Measurements from ENCODE around the gene TBC1D24.

TBC1D24 gene

DNA sequence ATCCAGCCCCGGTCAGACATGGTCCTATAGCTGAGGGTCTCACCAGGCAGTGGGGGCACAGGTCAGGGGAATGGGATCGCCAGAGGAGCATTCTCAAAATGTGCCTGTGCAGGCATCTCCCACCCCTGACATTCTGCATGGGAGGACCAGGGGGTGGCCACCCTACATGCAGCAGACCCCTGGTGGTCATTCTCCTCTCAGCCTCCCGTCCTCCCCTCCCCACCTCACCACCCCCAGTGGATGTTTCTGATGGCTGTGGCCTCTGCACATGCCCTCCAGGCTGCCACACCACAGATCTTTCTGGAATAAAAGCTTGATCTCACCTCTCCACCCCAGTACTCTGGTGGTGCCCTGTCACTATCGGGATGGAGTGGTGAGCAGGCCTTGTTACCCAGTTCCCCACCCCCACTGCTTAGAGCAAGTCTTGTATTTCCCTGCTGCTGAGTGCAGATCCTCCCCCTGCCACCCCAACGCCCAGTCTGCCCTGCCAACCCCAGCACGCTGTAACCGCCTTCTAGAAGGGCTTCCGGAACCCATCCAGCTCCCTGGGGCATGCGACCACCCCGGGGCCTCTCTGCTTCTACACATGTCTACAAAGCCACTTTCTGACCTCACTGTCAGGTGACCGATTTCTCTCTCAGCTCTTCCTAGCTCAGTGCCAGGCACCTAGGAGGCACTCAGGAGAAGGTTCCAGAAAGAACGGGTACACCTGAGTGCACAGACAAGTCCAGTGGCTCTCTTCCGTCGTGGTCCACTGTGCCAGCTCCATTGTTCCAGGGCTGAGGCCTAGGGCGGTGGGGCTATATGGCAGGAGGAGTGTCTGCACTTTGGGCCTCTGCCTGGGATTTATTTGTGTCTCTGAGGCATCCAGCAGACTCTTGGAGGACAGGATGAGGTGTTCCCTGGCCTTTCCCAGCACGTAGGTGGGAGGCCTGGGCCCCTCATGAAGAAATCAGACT, 9.3 kb downstream of the TBC1D24 start:
- no peak for DNase-seq

DNA sequence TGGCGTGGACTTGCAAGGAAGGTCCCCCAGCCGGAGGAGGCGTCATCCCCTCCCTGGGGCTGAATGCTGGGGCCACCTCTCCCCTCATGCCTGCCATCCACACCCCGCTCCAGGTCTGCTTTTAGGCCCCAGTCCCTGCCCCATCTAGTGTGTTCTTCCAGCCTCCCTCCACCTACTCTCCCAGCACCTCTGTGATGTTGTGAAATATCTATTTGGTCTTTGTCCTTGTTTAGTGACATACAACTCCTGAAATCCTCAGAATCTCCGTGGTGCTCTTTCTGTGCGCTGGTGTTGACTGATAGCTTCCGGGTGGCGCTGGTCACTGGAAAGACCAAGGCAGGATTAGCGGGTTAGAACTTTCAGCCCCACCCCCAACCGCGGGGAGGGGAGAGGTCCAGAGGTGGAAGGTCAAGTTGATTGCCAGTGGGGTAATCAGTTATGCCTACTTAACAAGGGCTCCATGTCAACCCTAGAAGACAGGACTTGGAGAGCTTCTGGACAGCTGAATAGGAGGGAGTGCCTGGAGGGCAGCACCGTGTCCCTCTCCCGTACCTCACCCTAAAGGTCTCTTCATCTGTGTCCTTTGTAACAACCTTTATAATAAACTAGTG, 10.1 kb downstream of the TBC1D24 start:
- DNase-seq = no peak

DNA sequence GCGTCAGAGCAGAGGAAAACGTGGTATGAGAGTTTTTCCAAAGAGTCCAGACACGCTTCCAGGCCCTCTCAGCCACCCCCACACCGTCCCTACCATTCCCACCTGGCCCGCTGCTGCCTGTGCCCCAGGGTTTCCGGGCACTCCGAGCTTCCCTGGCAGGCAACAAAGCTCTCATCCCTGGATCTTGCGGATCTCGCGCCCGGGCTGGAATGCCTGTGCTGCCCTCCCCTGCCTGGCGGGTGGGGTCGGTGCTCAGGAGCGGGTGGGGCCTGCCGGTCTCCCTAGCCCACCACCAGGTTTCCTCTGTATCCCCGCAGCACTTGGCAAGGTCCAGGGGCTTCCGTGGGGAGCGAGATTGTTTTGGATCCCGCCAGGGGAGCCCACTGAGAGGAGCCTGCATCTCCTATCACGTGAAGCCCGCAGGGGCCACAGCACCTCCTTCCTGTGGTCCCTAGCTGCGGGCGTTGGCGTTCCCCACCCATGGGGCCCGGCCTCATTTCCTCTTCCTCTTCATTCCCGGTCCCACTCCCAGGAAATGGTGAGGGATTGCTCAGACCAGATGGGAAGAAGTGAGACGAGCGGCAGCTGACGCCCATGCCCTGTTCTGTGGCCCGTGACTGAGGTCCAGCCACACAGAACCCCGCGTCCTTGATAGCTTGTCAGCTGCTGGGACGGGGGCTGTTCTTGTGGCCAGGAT, 11.0 kb downstream of the TBC1D24 start:
- DNase-seq = no peak

DNA sequence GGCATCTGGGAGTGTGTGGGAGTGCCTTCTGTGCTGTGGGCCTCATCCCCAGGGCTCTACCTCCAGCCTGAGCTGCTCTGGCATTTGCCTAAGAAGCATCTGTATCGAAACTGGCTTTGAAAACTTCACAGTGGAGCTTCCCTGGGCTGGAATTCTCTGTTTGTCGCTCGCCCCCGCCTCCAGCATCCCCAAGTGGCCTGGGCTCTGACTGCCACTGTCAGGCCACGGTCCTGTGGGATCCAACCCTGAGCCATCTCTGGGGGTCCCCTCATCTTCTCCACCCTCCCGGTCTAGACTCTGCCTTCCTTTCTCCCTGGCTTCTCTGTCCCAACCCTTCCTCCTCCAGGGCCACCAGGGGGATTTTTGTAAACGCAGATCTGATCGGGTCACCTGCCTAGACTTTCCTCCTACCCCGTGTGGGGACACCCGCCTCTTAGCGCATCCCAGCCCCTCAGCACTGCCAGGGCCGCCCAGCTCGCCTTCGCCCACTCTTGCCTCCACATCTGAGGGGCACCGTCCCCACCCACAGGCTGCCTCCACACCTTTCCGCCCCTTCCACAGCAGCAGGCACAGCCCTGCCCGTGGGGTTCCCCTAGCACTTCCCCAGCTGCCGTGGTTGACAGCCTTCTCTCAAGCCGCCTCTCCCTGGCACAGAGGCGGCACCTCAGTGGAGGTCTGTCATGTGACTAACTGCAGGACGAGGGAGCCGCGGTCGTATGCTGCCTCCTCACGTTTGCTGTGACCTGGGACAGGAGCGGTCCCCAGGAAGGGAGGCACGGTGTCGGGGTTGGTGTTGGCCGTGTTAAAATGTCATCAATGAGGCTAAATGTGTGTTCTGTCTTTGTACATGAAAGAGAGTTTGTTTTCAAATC, 12.0 kb downstream of the TBC1D24 start:
- peak; percentile 75 for DNase-seq

DNA sequence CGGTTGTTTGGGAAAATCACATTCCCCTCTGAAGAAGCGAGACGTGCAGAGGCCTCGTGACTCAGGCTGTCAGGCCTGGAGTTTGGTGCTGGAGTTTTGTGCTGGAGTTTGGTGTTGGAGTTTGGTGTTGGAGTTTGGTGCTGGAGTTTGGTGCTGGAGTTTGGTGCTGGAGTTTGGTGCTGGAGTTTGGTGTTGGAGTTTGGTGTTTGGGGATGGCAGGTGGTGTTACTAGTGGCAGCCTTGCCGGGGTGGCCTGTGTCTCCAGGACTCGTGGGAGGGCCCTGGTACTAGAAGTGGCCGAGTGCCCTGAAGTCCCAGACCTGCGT, 12.6 kb downstream of the TBC1D24 start:
- no peak for DNase-seq

DNA sequence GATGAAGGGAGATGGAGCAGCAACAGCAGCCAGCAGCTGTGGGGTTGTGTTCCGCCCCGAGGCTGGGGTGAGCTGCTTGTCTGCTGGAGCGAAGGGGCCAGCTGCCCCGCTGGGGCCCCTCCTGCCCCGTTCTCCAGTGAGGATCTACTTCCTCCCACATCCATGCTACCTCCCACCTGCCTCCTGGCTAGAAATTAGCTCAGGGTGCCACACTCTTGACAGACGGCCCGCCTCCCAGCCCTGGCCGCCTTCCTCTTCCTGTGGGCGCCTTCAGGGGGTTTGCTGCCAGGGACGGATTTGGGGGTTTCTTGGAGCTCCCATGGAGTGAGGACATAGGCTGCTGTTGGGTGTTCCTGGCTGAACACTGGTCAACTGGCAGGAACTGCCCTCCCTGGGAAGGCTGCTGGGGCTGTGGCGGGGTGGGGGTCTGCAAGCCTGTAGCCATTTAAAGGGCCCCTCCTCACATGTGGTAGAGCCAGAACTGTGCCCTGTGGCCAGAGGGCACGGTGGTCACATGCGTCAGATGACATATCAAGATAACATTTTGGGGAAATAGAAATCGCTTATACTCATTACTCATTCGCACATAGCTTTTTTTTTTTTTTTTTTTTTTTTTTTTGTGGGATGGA, 13.1 kb downstream of the TBC1D24 start:
- no peak for DNase-seq

DNA sequence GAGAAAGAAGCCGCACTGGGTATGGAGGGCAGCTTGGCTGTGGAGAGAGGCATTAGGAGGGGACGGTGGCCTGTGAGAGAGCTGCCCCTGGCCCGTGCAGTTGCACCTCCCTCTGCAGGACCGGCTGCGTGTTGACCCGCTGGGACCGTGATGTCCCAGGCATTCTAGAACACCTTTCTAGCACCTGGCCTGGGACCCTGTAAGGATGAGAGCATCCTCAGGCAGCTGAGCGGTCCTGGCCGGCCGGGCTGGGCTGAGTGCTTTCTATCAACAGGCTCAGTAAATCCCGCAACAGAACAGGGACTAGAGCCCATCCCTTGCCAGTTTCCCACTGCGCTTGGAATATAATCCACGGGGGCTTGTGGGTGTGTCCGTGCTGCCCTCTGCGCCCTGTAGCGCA, 14.7 kb downstream of the TBC1D24 start:
- DNase-seq = no peak

DNA sequence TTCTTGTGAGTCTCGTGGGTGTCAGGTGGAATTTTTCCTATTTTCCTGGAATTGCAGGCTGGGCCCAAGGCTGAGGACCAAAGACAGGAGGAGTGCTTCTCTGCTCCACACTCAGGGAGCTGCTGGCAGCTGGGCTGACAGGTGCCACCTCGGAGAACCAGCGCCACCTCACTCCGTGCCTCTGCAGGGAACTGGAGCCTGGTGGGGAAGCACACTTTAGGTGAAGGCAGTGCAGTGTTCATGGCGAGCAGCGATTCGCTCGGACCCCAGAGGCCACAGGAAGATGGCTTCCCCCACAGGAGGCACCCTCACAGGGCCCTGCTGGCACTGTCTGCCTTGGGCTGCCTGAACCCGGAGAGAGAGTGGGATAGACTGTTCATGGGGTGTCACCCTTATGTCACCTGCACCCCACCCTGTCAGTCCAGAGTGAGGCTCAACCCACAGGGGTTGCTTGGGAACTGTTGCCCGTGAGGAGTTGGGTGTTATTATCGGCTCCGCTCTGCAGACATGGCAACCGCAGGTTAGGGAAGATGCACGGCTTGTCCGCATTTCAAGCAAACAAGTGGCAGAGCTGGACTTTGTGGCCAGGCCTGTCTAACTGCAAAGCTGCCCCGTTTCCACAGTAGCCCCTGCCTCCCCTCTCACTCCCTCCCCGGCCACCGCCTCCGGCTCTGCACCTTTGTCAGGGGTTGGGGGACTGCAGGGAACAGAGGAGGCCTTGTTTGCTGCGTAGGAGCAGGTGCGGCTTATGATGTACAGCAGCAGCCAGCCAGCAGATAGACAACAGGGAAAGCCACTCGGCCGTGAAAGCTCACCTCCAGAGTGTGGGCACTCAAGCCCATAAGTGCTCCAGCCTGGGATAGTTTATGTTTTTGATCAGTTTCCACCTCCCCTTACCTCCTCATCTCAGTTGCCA, 15.5 kb downstream of the TBC1D24 start:
- DNase-seq = no peak

DNA sequence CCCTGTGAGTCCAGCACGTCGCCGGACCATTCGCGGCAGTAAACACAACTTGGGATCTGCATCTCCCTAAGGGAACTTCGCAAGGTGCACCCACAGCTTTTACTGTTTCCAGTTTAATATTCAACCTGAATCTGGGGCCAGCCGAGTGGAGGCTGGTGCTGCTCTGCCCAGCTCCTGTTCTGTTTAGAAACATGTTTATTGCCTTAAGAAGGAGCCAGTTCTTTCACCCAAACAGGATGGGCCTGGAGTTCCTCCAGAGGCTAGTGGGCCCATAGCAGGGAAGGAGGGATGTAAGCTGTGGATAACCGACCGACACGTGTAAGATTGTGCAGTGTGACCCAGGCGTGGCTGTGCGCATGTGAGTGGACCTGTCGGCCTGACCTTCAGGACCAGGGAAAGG, 17.4 kb downstream of the TBC1D24 start:
- no peak for DNase-seq

DNA sequence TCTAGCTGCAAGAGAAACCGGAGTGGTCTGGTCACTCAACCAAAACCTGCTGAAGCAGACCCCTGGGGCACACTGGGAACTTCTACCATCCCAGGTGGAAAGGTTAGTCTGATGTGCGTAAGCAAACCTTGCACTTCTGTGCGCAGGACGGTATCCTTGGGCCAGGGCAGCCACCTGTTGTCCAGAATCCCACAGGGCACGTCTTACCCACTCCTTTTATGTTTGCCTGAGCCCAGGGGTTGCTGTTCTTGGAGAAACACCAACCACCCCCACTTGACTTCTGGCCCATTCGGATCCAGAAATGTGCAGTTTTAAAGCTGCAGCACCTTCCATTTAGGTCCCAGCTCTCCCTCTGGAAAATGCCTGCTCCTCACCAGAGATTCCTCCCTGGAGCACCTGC, 18.7 kb downstream of the TBC1D24 start:
- DNase-seq = no peak

DNA sequence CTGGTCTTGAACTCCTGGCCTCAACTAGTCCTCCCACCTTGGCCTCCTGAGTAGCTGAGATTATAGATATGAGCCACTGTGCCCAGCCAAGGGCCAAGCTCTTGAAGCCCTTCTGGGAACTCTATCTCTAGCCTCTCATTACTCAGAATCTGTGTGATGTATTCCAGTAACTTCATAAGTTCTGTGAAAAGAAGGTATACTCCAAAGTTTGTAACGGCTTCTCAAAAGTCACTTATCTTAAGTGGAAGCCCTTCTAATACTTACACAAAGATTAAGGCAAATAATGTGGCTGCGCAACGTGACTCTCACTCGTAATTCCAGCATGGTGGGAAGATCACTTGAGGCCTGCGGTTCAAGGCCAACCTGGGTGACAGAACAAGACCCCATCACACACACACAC, 19.7 kb downstream of the TBC1D24 start:
- DNase-seq = no peak

DNA sequence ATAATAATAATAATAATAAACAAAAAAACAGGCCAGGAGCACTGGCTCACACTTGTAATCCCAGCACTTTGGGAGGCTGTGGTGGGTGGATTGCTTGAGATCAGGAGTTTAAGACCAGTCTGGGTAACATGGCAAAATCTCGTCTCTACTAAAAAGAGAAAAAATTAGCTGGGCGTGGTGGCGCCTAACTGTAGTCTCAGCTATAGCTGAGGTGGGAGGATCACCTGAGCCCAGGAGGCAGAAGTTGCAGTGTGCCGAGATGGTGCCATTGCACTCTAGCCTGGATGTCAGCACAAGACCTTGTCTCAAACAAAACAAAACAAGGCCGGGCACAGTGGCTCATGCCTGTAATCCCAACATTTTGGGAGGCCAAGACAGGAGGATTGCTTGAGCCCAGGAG, 20.1 kb downstream of the TBC1D24 start:
- DNase-seq = no peak

DNA sequence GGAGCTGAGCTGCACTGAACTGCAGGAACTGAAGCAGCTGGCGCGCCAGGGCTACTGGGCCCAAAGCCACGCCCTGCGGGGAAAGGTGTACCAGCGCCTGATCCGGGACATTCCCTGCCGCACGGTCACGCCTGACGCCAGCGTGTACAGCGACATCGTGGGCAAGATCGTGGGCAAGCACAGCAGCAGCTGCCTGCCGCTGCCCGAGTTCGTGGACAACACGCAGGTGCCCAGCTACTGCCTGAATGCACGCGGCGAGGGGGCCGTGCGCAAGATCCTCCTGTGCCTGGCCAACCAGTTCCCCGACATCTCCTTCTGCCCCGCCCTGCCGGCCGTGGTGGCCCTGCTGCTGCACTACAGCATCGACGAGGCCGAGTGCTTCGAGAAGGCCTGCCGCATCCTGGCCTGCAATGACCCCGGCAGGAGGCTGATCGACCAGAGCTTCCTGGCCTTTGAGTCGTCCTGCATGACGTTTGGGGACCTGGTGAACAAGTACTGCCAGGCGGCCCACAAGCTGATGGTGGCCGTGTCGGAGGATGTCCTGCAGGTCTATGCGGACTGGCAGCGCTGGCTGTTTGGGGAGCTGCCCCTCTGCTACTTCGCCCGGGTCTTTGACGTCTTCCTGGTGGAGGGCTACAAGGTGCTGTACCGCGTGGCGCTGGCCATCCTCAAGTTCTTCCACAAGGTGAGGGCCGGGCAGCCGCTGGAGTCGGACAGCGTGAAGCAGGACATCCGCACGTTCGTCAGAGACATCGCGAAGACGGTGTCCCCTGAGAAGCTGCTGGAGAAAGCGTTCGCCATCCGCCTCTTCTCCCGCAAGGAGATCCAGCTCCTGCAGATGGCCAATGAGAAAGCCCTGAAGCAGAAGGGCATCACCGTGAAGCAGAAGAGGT, 21.5 kb downstream of the TBC1D24 start:
- DNase-seq = no peak

DNA sequence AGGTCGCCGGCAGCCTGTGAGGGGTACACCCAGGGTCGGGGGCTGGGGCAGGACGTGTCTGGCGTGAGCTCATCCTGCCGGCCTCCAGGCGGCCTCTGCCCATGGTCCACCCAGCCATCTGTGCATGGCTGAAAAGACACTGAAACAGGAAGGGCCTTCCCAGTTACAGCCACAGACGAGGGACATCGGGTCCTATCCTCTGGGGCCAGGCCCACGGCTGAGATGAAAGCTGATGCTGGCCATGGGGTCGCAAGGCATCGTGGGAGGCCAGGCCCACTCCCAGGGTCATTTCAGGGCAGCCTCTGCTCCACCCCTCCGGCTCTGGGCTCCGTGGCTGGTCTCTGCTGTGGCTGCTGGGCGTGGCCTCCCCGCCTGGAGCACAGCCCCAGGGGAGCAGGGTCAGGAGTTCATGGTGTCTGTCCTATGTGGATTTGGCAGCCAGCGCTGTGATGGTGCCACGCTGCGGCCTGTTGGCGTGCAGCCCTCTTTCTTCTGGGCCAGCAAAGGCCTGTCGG, 22.2 kb downstream of the TBC1D24 start:
- DNase-seq = no peak

DNA sequence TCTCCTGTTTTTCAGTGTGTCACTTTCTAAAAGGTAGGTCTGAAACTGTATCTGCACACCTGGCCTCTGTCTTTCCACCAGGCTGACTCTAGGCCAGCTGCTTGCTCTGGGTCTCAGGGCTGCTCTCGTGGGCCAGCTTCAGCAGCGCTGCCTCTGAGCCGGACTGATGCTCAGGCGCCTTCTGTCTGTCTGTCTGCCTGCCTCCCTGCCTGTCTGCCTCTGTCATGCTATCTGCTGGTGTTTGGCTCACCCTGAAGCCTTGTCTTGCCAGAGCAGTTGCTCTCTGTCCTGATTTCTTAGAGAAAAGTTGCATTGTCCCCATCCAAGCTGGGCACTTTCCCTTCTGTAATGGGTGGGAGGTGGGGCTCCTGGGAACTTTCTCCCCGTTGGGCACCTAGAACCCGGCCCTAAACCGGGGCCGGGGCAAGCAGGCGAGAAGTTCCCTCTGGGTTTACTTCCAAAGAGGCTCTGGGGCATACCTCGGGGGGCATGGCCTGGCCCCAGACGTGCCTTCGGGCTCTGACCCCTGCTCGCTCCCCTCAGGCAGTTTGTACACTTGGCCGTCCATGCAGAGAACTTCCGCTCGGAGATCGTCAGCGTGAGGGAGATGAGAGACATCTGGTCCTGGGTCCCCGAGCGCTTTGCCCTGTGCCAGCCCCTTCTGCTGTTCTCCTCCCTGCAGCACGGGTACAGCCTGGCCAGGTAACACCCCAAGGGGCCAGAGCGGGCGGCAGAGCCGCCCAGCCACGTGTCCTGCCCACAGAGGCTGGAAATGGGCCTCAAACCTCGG, 23.0 kb downstream of the TBC1D24 start:
- no peak for DNase-seq

DNA sequence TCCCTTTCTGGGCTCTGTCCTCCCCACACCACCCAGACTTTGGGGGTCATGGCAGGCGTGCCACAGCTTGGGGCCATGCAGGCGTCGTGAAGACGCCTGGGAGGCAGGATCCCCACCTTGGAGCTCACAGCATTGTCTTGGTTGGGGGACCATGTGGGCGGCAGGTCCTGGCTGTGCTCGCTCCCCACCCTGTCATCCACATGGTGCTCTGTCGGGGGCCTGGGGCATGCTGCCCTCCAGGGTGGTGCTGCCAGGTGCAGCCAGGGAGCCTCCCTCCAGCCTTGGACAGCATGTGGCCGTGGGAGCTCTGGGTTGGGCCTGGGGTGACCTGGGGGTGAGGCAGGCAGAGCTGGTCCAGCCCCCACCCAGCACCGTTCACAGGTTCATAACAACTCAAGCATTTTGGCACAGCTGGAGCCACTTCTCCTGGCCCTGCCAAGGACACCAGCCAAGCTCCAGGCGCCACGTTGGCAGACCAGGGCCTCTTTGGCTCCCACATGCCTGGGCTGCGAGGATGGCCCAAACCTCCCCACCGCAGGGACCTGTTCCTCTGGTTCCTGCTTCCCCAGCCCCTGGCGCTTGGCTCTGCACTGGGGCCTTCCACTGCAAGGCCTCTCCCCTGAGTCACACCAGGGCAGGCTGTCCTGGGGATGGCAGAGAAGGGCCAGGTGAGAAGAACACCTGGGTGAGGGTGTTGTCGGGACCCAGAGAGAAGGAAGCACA, 23.8 kb downstream of the TBC1D24 start:
- DNase-seq = no peak

DNA sequence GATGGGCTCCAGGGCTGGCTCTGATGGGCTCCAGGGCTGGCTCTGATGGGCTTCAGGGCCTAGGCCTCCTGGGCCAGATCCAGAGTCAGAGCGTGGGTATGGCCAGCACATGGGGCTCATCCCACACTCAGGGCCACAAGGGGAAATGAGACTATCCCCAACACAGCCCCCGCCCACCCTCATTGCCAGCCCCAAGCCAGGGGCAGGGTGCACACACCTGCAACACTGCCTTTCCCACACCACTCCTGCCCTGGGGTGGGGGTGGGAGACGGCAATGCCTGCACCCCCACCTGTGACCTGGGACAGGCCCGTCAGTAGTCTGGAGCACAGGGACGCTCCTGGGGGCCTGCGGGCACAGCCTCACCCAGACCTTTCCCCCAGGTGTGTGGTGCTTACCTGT, 24.5 kb downstream of the TBC1D24 start:
- no peak for DNase-seq

DNA sequence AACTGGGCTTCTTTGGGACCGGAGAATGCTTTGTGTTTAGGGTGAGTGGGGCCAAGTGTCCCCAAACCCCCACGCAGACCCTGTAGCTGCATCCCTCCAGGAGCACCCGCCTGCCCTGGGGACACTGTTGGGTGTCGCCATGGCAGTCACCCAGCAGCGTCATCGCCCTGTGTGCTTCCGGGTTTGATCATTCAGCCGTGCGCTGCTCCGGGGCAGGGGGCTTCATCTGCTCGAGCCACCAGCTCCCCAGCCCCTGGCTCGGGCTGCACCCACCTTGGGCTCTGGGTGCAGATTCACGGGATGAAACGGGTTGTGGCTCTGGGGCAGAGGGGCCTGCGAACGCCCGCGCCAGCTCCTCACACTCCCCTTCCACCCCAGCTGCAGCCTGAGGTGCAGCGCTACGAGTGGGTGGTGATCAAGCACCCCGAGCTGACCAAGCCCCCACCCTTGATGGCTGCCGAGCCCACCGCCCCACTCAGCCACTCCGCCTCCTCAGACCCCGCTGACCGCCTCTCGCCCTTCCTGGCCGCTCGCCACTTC, 25.0 kb downstream of the TBC1D24 start:
- DNase-seq = no peak
